GM21786 (cell line): ENCODE measurements around the gene UGT1A9.

Source experiments
- ATAC-seq: cut with Tn5 transposase; IDR thresholded peaks from one replicate; pipeline ENCODE4 v1.9.1; 2021; ENCODE audit not compliant: unreplicated experiment

Gene UGT1A9

DNA sequence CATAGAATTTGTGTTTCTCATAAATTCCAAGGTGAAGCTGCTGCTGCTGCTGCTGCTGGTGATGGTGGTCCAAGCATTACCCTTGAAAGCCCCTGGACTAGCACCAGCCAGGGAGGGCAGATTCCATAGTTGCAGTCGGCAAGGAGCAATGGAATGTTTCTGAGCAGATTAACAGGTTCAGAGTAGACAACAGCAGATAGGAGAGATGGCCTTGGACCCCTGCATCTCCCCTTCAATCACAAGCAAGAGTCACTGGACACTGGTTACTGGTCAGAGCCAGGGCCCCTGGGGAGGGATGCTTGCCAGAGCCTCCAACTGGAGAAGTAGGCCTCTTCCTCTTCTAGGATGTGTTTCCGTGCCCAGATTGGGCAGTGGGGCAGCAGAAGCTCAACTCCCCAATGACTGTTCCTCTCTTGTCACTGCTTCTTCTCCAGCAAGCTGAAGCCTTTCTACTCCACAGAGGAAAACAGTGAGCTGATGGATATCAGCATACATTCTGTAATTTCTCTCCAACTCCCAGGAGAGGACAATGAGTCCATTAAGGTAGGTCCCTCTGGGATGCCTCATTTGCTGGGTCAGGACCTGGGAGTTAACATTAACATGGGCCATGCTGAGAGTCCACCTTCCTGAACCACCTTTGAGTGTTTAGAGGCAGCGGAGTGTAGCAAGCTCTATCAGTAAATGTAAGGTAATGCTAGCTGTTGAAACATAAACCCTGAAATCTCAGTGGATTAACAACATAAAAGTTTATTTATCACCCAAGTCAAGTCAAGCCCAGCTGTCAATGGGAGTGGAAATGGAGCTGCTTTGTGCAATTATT is 141.7 kb downstream of the UGT1A9 start:
- ATAC-seq, result no peak

GRCh38 chr2:233814056-233814835 is 142.5 kb downstream of the UGT1A9 start:
- ATAC-seq, result no peak

- no peak for ATAC-seq
Observed at GRCh38 chr2:233815861-233816260, 144.2 kb downstream of the UGT1A9 start.

DNA sequence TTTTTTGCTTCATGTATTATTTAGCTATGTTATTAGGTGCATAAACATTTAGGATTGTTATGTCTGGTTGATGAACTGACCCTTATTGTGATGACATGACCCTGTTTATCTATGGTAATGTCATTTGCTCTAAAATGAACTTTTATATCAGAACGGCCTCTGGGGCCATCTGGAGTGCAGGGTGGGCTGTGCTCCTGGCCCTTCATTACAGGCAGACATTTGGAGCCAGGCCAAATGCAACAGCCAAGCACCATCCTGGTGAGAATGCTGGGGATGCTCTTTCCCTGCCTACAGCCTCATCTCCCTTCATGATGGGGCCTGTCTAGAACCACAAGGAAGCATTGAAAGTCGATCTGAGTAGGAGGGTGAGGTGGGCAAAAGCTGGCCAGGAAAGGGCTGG is 144.6 kb downstream of the UGT1A9 start:
- no peak for ATAC-seq

GRCh38 chr2:233816771-233817170 is 145.1 kb downstream of the UGT1A9 start:
- no peak for ATAC-seq

DNA sequence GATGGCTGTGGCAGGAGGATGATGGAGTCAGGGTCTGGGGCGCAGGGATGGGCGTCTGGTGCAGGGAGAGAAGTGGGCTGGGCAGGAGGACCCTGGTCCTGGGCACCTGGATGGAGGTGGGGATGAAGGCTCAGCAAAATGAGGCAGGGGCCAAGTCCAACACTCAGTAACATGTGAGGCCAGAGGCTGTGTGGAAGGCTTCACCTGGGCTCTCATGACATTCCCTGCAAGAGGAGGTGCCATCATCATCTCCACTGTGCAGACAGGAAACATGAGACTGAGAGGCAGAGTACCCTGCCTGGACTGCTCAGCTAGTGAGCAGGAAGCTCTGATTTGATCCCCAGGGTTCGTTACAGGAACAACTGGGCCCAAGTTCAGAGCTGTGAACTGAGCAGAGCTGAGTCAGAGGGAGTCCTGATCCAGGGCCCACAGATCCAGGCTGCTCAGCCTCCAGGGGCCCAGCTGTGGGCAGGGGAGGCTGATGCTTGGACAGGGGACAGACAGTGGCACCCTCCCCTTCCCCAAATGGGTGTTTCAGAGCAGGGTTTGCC is 145.7 kb downstream of the UGT1A9 start:
- ATAC-seq, result no peak

DNA sequence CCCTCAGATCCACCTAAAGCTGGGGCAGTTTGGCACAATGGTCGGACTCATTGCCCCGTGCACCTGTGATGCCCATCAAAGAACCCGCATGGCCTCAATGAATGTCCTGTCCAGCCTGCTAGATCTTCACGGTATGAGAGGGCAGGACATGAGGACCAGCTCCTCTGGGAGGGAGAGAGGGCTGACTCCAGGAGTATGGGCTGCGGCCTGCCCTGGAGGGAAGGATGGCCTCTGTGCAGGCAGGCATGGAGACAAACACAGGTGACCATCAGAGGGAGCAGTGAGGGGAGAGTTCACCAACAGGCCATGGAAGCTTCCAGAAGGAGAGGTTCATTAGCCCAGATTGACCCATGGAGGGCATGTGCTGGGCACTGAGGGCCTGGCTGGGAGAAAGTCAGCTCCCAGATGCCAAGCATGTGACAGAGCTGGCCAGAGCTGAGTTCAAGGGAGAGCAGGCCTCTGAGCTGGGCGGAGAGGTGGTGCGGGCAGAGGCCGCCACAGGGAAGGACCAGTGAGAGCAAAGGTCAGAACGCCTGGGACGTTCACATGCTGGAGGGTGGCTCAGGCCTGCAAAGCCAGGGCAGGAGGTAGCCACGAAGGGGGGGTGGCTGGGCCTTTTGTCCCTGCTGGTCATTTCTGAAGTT is 146.4 kb downstream of the UGT1A9 start:
- ATAC-seq, result no peak

GRCh38 chr2:233818639-233819621 is 147.2 kb downstream of the UGT1A9 start:
- no peak for ATAC-seq

DNA sequence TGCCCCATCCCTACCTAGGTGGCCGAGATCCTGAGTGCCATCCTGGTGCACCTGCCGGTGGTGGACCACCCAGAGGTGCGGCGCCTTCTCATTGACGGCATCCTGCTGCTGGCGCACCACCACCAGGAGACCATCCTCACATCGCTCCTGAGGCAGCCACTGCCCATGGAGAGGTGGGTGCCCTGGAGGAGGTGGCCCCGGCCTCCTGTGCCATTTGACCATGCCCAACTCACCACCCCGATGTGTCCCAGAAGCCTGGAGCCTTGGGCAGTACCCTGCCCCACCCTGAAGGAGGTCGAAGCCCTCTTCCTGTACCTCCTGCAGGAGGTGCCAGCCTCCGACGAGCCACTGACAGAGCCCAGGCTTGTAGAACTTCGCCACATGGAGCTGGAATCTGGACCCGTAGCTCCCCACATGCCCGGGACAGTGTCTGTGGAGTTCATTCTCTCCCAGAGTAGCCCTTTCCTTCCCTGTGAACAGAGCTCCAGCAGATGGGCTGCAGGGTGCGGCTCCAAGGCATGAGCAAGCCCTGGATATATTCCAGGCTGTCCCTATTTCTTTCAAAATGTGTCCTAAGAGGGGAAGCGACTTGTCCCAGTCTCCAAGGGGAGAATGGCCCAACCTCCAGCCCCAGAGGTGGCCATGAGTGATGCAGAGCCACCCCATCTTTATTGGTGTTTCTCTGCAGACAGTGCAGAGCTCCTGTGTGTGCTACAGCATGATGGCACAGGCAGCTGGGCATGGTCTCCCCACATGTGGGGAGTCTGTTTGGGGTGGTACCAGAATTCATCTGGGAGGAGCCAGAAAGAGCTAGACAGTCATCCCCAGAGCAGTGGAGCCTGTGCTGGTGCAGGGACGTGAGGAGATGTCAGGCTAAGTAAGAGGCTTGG is 148.4 kb downstream of the UGT1A9 start:
- ATAC-seq, result no peak

DNA sequence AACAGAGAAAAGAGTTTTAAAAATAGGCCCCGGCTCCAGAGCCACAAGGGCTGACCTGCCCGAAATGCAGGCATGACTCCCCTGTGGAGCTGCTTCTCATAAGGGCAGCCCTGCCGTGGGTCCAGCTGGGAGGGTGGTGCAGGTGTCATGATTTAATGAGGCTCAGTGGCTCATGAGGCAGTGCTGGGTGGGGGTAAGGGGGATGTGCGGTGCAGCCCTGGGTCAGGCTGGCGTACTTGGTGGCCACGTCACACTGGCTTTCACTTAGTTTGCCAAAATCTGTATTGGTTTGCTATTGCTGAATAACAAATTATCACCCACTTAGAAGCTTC is 149.0 kb downstream of the UGT1A9 start:
- no peak for ATAC-seq

GRCh38 chr2:233821196-233821595 is 149.5 kb downstream of the UGT1A9 start:
- no peak for ATAC-seq

GRCh38 chr2:233821709-233822100 is 150.0 kb downstream of the UGT1A9 start:
- no peak for ATAC-seq

DNA sequence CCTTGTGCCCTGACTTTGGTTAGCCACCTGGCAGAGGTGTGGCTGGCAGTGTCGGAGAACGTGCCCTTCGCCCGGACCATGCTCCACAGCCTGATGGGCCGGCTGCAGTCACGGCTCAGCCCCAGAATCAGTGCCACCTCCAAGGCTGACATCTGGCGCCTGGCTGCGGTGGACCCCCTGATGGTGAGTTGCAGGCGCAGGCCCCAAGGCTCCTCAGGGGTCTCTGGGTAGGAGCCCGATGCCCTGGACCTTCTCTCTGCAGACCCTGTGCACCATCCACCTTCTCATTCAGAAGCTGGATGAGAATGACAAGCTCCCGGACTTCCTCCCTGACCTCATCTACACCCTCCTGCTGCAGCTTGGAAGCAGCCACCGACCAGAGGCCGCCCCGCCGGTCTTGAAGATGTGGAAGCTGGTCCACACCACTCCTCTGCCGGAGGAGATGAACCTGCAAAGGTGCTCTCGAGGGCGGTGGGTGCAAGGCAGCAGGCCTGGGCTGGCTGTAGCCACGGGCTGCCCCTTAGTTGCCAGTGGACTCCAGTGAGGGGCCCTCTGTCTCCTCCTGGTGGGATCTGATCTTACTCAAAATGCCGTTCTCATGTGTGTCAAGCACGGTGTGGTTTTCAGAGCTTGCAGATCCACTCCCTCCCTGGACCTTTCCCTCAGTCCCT is 150.5 kb downstream of the UGT1A9 start:
- no peak for ATAC-seq
